ENCODE results near the gene B3GAT1. TPM values are rescaled to one million over a fixed set of nuclear protein-coding genes. Genes with fewer than 3 reads are reported as not detected.

B3GAT1 gene
- total RNA-seq, 1 experiment from 2014 or later, result not detected

DNA sequence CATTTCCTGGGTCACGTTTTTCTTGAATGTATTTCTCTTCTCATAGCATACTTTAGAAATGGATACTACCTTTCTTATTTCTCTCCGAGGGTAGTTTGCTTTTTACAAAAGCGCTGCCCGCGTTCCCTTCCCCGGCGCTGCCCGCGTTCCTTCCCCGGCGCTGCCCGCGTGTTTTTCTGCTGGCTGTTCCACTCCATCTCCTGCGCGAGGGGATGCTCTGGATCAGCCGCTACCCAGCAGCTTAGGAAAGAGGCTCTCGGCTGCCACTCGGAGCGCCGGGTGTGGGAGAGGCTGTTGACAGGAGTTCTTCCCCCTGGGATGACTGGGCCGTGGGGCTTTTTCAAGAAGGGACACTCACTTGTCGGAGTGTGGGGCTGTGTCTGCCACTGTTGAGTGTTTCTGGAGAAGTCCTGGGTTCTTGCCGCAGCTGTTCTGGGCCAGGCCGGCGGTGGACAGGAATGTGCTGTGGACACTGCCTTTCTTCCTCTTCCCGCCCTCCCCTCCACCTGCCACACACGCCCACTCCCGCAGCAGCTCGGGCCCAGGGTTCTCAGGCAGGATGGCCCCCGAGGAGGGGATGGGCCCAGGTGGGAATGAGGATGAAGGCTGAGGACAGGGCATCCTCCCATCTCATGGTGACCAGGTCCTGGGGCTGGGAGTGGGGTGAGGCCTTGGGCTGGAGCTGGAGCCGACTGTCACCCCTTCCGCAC is 49.7 kb downstream of the B3GAT1 start:
- CTCF ChIA-PET, result no interaction called here
- Histone ChIP-seq H3K79me2 (ENCODE audit: insufficient read depth, low read length) (no peaks in the 10 kb centered on the region), H3K9me2 (ENCODE audit: insufficient read depth) (no peaks in the 10 kb centered on the region), H3K9ac (ENCODE audit: low read length) (no peak overlapping the region), H3K27me3 (ENCODE audit: insufficient read depth, low read length) (no peaks in the 10 kb centered on the region), H2AFZ (ENCODE audit: low read depth, low read length, poor library complexity, severe bottlenecking) (no peak overlapping the region), H3K4me2 (ENCODE audit: low read length) (no peak overlapping the region), H3K4me1 (ENCODE audit: control insufficient read depth in 1 of 2, insufficient read depth in 2 of 2, low read length in 2 of 2) (no peaks in the 10 kb centered on the region), H3K36me3 (ENCODE audit: control insufficient read depth in 1 of 2, insufficient read depth in 2 of 2, low read length in 2 of 2) (no peaks in the 10 kb centered on the region), H4K20me1 (ENCODE audit: insufficient read depth) (no peaks in the 10 kb centered on the region), H3K27ac (ENCODE audit: low read depth, low read length) (no peak overlapping the region), H3K4me3 (replicated peaks in 1 of 2; ENCODE audit: low read depth in 1 of 2, low read length in 2 of 2) (no peak overlapping the region), H3K9me3 (ENCODE audit: control insufficient read depth in 1 of 2, insufficient read depth in 1 of 2, low read depth in 1 of 2, low read length in 2 of 2) (no peaks in the 10 kb centered on the region)
- intact Hi-C loops (cut with micrococcal nuclease), result loop anchor here (5.0 kb wide), 3 partner anchors 230 to 505 kb away; no protein-coding TSS in a partner anchor
- RAD21 ChIA-PET (ENCODE audit: low non-redundant PET in 1 of 2, low total read pairs in 2 of 2, uncharacterized antibody in 2 of 2, unreplicated experiment in 2 of 2), result no interaction called here
- no peak for ATAC-seq
- DNase-seq (ENCODE audit: low read depth, low spot score), result no peak
- POLR2A ChIA-PET, result no interaction called here
- no TSS peak for BruUV-seq (replicated peaks)
- no peak for TF ChIP-seq FOSL1 (IDR thresholded peaks at IDR 0.05; ENCODE audit: low read depth)
- no peak for TF ChIP-seq CBX3 (IDR thresholded peaks at IDR 0.05; ENCODE audit: low read depth)
- TF ChIP-seq YY1 (IDR thresholded peaks at IDR 0.05; ENCODE audit: extremely low read depth, insufficient replicate concordance, low read depth, low read length), result no peak
- TF ChIP-seq CEBPB (IDR thresholded peaks at IDR 0.05; ENCODE audit: low read depth), result no peak
- TF ChIP-seq SIN3A (IDR thresholded peaks at IDR 0.05; ENCODE audit: low read depth), result no peak
- no peak for TF ChIP-seq TCF7L2 (IDR thresholded peaks at IDR 0.05; ENCODE audit: borderline replicate concordance, extremely low read depth, insufficient read depth, insufficient read length)
- TF ChIP-seq JUND (IDR thresholded peaks at IDR 0.05), result no peak
- TF ChIP-seq, protein P1, sequence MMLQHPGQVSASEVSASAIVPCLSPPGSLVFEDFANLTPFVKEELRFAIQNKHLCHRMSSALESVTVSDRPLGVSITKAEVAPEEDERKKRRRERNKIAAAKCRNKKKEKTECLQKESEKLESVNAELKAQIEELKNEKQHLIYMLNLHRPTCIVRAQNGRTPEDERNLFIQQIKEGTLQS (IDR thresholded peaks at IDR 0.05), result no peak
- no peak for TF ChIP-seq POLR2AphosphoS5 (IDR thresholded peaks at IDR 0.05; ENCODE audit: low read depth, low read length)
- TF ChIP-seq, protein P2, sequence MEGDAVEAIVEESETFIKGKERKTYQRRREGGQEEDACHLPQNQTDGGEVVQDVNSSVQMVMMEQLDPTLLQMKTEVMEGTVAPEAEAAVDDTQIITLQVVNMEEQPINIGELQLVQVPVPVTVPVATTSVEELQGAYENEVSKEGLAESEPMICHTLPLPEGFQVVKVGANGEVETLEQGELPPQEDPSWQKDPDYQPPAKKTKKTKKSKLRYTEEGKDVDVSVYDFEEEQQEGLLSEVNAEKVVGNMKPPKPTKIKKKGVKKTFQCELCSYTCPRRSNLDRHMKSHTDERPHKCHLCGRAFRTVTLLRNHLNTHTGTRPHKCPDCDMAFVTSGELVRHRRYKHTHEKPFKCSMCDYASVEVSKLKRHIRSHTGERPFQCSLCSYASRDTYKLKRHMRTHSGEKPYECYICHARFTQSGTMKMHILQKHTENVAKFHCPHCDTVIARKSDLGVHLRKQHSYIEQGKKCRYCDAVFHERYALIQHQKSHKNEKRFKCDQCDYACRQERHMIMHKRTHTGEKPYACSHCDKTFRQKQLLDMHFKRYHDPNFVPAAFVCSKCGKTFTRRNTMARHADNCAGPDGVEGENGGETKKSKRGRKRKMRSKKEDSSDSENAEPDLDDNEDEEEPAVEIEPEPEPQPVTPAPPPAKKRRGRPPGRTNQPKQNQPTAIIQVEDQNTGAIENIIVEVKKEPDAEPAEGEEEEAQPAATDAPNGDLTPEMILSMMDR (IDR thresholded peaks at IDR 0.05 in 2 of 3, conservative IDR thresholded peaks at IDR 0.05 in 1 of 3; ENCODE audit: borderline replicate concordance in 1 of 3, insufficient read depth in 1 of 3, low read depth in 2 of 3, low read length in 2 of 3), result no peak
- no peak for TF ChIP-seq RAD21 (IDR thresholded peaks at IDR 0.05; ENCODE audit: low read depth)
- no peak for TF ChIP-seq EGR1 (IDR thresholded peaks at IDR 0.05; ENCODE audit: low read depth)
- TF ChIP-seq EZH2 (IDR thresholded peaks at IDR 0.05), result no peak
- TF ChIP-seq REST (IDR thresholded peaks at IDR 0.05; ENCODE audit: low read depth), result no peak
- TF ChIP-seq, protein P3, sequence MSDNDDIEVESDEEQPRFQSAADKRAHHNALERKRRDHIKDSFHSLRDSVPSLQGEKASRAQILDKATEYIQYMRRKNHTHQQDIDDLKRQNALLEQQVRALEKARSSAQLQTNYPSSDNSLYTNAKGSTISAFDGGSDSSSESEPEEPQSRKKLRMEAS (IDR thresholded peaks at IDR 0.05), result no peak
- no peak for TF ChIP-seq ELF1 (IDR thresholded peaks at IDR 0.05; ENCODE audit: borderline replicate concordance, low read depth)

Measured in HCT116 (cell line).